GM12875 (cell line): ENCODE results near the gene CHAC2.

Source experiments
- H3K4me3 ChIP-seq: one replicate; pipeline ENCODE4 v1.5.1; 2011; ENCODE audit warnings: low read depth, low read length, control low read depth
- TF ChIP-seq, protein P1 (sequence below): IDR thresholded peaks from 2 replicates; pipeline ENCODE4 v1.5.1; 2011; ENCODE audit warnings: low read depth, mild to moderate bottlenecking, control low read depth, inconsistent platforms, low read length, moderate library complexity, borderline replicate concordance; ENCODE audit not compliant: insufficient read depth

The CHAC2 gene

DNA sequence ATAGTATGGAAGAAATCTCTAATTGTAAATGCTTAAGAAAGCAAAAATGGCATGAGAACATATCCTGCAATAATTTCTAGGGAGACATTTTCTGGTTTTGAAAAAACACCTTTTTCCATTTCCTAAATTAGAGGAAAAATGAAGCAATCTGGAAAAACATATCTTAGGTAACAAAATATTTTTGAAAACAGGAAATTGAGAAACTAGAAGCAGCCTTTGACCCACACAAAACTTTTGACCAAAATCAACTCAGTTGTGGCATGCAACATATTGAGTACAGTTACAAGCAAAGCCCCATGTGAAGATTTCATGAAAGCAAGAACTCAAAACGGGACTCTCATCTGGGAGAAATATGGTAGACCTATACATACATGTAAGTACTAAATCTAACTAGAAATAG lies 28.6 kb upstream of the CHAC2 start:
- TF ChIP-seq, protein P1, sequence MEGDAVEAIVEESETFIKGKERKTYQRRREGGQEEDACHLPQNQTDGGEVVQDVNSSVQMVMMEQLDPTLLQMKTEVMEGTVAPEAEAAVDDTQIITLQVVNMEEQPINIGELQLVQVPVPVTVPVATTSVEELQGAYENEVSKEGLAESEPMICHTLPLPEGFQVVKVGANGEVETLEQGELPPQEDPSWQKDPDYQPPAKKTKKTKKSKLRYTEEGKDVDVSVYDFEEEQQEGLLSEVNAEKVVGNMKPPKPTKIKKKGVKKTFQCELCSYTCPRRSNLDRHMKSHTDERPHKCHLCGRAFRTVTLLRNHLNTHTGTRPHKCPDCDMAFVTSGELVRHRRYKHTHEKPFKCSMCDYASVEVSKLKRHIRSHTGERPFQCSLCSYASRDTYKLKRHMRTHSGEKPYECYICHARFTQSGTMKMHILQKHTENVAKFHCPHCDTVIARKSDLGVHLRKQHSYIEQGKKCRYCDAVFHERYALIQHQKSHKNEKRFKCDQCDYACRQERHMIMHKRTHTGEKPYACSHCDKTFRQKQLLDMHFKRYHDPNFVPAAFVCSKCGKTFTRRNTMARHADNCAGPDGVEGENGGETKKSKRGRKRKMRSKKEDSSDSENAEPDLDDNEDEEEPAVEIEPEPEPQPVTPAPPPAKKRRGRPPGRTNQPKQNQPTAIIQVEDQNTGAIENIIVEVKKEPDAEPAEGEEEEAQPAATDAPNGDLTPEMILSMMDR = no peak
- H3K4me3 ChIP-seq = no peak overlapping the region

DNA sequence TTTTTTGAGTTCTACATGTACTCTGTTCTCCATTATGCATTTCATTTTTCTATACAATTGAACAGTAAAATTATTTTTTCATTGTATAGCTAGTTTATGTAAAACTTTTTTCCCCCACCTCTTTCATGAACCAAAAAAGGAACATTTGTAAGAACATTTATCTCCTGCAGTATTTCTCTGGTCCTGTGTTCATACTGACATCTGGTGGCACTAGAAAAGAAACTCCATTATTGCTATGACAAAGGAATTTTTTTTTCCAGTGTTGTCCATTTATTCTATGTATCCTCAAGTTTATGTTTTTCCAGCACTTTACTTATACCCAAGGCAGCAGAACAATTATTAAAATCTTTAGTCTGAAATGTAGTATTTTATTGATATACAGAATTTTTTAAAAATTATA lies 27.4 kb upstream of the CHAC2 start:
- TF ChIP-seq, protein P1 = no peak
- H3K4me3 ChIP-seq = no peak overlapping the region

DNA sequence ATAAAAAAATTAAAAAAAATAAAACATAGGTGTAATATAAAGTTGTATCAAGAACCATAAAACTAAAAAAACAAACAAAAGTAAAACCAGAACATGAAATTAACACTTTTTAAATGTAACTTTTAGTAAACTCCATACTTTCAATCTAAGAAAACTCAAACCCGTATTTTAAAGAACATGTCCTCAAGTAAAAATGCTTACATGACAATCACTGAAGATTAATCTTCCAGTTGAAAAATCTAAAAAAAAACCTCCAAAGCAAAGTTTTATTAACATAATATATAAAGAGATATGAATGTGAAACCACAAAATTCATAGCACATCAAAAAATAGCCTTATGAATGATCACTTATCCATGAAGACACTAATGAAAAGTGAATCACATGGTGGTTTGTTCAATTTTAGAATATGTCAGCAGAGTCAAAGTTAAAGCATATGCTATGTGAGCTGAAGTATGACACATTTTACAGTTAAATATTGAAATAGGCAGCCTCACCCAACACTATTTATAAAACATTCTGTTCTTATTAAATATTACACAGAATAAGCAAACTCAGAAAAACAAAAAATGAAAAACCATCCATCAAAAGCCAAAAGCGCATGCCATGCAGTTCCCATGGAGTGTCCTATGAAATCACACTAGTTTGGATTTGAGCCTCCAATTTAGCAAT lies 23.1 kb upstream of the CHAC2 start:
- no peak overlapping the region for H3K4me3 ChIP-seq
- TF ChIP-seq, protein P1 = no peak

DNA sequence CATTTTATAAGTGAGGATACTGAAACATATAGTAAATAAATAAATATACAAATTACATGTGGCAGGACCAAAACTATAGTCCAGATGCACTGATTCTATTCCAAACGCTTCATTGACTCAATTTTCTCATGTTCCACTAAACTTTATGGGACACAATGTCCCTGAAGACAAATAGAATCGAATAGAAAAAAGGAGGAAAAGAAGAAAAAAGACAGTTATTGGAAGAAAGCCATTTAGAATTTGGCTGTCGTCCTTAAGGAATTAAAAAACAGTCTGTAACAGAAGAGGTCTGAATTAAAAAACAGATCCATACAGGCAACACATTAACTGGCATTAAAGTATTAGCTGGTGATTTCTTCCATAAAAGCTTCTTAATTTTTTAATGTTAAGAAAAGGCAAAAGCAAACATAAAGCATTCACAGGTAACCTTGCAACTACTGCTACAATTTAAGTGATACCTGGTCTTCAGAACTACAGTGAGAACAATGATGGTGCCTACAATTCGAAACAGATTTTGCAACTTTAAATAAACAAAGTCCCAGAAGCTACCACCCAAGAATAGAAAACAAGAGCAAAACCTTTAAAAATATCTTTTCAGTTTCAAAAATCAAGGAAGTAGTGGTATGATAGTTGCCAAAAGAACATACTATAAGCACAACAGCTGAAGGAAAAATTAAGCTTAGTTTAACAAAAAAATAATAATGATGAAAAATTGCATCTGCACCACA lies 17.4 kb upstream of the CHAC2 start:
- TF ChIP-seq, protein P1 = no peak
- H3K4me3 ChIP-seq = no peak overlapping the region

DNA sequence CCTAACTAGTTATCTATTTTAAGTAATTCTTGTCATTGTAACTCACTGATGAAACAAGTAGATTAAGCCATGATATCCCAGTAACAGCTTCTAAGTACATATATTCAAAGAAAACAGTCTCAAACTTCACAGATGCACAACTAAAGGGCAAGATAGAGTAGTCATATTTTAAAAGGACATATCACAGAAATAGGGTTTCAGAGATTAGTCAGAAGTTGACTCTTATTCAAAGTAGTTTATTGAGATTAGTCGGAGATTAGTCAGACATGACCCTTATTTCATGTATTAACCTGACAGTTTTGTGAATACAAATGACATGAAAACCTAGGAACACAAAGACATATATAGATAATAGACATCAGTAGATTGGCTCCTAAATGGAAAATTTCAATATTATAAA lies 15.9 kb upstream of the CHAC2 start:
- TF ChIP-seq, protein P1 = no peak
- H3K4me3 ChIP-seq = no peak overlapping the region

DNA sequence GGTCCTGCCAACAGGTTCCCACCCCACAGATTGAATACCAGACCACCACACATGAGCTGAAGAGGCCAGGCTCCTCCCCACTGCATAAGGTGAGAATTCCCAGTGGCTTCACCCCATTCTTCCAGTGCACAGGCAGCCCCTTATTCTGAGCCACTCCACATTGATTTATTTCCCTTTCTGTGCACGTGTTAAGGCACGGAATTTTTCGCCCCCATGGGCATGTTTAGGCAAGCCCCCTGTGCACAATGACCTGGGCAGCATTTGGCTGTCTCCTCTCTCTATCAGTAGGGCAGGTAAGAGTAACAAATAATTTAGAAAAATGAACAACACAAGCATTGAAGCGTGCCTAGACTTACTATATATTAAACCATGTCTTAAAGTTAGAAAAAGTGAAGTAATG lies 15.2 kb upstream of the CHAC2 start:
- H3K4me3 ChIP-seq = no peak overlapping the region
- TF ChIP-seq, protein P1 = no peak

DNA sequence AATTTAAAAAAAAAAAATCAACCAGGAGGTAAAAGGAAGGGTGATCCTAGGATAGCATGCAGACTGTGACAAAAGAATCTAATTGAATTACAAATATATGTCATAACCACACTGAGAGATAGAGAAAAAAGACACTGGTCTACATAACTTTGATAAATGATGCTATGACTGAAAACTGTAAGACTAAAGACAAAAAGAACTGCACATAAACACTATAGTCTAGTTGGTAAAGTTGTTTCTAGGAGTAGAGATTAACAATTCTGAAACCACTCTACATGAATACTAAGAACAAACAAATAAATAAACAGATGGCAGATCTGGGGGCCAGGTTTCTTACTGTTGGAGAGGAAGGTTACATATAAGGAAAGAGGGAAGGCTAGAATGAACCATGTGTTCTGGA lies 14.6 kb upstream of the CHAC2 start:
- H3K4me3 ChIP-seq = no peak overlapping the region
- TF ChIP-seq, protein P1 = no peak
